Left kidney (tissue), 2 donors: ENCODE data around the gene ONECUT3. TPM values are rescaled to one million over a fixed set of nuclear protein-coding genes. Genes with fewer than 3 reads are reported as not detected.

ENCODE experiments used
- DNase-seq: peaks from one replicate; pipeline ENCODE4 v3.0.0-alpha.2; 2013
- polyA plus RNA-seq: library from polyadenylated mRNA; unstranded; fragments of 120-200 nt; gene quantifications from one replicate; pipeline ENCODE4 v1.2.1, GENCODE V29; 2013; ENCODE audit not compliant: insufficient read length

The ONECUT3 gene
- polyA plus RNA-seq, 1 donor = 0.03 TPM

GRCh38 chr19:1739960-1740629, 13.2 kb upstream of the ONECUT3 start:
- DNase-seq = no peak

DNA sequence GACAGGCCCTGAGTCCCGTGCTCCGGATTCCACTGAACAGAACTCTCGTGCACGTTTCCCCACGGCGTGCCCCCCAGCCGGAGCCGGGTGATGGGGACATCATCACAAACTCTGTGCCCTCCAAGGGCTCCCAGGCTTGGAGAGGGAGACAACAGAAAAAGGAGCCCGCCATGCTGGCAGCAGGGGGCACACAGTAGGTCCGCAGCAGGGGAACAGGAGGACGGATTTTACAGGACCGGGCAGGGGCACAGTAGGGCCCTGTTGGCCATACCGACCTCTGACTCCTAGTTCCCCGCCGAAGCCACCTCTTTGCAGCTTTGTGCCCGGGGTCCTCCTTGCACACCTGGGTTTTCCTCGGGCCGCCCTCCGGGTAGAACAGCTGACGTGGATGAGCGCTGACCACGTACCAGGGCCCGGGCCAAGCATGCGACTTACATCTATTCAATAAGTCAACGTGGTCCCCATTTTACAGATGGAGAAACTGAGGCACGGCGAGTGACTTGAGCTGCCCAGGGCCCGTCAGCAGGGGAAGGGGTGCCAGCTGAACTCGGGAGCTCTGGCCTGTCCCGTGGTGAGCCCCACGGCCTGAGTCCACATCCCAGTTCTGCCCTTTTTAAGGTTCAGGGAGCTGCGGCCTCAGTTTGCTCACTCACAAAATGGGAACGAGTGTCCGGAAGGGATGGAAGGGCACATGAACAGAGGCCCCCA, 10.2 kb upstream of the ONECUT3 start:
- DNase-seq = no peak

DNA sequence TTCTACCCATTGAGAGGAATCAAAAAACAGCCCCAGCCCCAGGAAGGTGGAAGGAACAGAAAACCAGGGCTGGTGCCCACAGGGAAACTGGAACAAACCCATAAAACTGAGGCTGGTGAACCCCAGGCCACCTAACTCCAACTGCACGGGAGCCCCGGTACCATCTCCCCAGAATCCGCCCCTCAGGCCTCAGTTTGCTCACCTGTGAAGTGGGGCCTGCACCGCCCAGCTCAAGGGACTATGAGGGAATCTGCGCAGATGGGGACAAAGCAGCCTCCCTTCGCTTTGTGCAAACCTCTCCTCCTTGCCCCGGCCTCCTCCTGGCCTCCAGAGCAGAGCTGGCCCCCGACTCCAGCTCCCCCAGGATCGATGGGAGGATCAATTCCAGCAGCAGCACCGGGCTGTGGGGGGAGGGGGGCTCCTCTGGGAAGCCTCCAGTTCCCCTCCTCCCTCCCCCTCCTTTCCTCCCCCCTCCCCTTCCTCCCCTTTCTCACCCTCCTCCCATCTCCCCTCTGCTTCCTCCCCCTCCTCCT, 9.1 kb upstream of the ONECUT3 start:
- no peak for DNase-seq

- no peak for DNase-seq
These were observed 8.3 kb upstream of the ONECUT3 start for GRCh38 chr19:1744822-1745563.

- DNase-seq = no peak
These were observed 7.7 kb upstream of the ONECUT3 start for GRCh38 chr19:1745589-1746031.

- no peak for DNase-seq
These were observed 6.7 kb upstream of the ONECUT3 start for GRCh38 chr19:1746401-1747284.

GRCh38 chr19:1747285-1748114, 5.8 kb upstream of the ONECUT3 start:
- no peak for DNase-seq

DNA sequence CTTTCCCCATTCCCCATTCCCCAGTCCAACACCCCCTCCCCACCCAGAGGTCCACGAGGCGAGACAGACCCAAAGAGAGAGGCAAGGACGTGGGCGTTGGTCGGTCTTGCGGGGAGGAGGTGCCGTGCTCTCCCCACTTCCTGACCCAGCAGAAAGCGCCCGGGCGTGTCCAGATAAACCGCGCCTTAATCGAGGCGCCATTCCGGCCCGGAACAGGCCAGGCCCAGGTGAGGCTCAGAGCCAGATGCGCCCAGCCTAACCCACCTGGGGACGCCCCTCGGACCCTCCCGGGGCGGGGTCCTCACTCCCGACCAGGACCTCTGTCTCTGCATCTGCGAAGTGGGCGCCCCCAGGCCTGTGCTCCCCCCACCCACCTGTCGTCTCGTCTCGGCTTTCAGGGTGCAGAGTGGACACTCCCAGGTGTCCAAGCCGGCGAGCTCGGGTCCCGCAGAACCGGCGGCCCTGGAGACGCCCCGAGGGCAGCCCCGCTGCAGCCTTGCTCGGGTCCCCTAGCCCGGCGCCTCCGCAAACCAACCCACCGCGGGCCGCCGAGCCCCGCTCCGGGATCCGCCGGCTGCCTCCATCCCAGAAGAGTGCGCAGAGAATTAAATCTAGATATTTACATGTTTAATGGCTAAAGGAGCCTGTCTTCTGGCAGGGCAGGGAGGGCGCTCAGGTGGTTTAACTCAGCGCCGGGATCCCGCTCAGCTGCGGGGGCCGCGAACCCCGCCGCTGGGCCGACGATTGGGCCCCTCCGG, 5.0 kb upstream of the ONECUT3 start:
- no peak for DNase-seq

- no peak for DNase-seq
These were observed 4.4 kb upstream of the ONECUT3 start for GRCh38 chr19:1748873-1749341.

DNA sequence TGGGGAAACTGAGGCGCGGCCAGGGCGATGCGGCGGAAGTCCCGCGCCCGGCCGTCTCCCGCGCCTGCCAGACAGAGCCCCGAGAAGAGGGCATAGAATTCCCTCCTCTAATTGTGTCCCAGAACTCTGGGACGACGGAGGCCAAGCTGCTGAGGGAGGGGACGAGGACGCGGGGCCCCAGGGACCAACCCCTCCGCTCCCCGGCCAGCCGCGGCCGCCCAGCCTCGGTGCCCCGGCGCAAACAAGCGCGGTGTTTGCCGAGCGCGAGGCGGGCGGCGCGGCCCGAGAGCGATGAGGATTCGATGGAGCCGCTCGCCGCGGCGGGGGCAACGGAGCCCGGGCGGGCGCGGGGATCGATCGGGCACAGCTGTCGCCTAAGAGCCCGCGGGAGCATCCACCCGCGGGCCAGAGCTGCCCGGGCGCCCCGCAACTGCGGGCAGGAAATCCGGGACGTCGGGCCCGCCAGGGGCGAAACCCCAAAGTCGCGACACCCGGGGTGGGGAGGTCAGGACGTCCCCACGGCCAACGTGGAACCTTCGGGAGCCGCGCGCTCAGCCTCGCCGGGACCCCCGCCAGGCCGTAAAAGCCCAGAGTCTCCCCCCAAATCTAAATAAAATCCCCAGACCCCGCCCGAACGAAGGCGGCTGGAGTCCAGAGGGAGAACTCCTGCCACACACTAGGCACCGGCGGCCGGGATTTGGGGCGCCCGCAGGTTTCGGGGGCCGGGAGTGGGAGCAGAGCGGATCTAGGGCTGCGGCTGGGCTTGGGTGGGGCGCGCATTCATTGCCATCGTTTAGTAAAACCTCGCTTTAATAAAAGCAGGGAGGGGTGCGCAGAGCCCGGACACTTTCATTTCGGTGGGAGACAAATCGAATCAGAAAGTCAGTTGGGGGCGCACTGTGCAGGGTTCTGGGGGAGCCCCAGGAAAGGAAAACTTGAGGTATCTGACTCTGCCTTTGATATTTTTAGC, 3.6 kb upstream of the ONECUT3 start:
- DNase-seq = no peak

GRCh38 chr19:1750343-1751021, 2.8 kb upstream of the ONECUT3 start:
- DNase-seq = no peak

- DNase-seq = no peak
These were observed 1.8 kb upstream of the ONECUT3 start for GRCh38 chr19:1751367-1752008.

GRCh38 chr19:1752009-1752756, 1.1 kb upstream of the ONECUT3 start:
- no peak for DNase-seq

DNA sequence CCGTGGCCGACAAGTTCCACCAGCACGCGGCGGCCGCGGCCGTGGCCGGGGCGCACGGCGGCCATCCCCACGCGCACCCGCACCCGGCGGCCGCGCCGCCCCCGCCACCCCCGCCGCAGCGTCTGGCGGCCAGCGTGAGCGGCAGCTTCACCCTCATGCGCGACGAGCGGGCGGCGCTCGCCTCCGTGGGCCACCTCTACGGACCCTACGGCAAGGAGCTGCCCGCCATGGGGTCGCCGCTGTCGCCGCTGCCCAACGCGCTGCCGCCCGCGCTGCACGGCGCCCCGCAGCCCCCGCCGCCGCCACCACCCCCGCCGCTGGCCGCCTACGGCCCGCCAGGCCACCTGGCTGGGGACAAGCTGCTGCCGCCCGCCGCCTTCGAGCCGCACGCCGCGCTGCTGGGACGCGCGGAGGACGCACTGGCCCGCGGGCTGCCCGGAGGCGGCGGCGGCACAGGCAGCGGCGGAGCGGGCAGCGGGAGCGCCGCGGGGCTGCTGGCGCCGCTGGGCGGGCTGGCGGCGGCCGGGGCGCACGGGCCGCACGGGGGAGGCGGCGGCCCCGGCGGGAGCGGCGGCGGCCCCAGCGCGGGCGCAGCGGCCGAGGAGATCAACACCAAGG, 821 bp downstream of the ONECUT3 start:
- no peak for DNase-seq

DNA sequence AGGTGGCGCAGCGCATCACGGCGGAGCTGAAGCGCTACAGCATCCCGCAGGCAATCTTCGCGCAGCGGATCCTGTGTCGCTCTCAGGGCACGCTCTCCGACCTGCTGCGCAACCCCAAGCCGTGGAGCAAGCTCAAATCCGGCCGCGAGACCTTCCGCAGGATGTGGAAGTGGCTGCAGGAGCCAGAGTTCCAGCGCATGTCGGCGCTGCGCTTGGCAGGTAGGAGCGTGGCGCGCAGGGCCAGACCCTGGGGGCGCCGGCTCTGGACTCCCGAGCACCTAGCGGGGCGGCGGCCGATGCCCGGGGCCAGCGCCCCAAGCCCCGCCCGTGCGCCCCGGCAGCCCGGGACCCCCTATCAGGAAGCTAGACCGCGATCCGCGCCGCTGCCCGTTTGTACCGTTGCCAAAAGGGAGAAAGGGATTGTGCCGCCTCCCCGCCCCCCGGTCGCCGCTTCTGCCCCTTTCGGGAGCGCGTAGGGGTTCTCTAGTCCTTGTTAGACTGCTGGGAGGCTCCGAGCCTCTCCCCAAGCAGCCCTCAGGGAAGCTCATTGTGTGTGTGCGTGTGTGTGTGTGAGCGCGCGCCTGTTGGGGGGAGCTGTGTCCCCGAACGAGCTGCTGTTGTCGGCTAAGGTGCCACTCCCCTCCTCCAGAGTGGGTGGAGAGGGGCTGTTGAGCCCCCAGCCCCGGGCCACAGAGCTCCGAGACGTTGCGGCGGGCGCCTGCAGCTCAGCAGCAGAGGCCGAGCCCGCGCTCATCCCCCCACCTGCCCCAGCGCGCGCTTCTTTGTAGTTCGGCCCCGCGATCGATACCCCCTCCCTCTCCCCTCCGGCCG, 1.5 kb downstream of the ONECUT3 start:
- no peak for DNase-seq
